Kidney epithelial cell (primary cell): ENCODE results near the gene ISL1. TPM values are rescaled to one million over a fixed set of nuclear protein-coding genes. Genes with fewer than 3 reads are reported as not detected.

Experiments used
- DNase-seq: peaks from one replicate; pipeline ENCODE4 v3.0.0-alpha.2; 2010; ENCODE audit warnings: low read depth
- H3K27me3 ChIP-seq: 2 replicates; pipeline ENCODE4 v1.6.0; 2011; ENCODE audit warnings: low read length; ENCODE audit not compliant: control insufficient read depth, insufficient read depth
- H3K36me3 ChIP-seq: 2 replicates; pipeline ENCODE4 v1.5.1; 2011; ENCODE audit warnings: low read length; ENCODE audit not compliant: control insufficient read depth, insufficient read depth
- H3K4me3 ChIP-seq: 2 replicates; pipeline ENCODE4 v1.5.1; 2011; ENCODE audit warnings: low read depth, mild to moderate bottlenecking, control low read depth, low read length
- CTCF ChIP-seq: IDR thresholded peaks from 2 replicates; pipeline ENCODE4 v1.5.1; 2011; ENCODE audit warnings: mild to moderate bottlenecking, moderate library complexity, low read length, control low read depth, inconsistent platforms; ENCODE audit not compliant: insufficient read depth, poor library complexity, severe bottlenecking
- total RNA-seq: library from RNA; depleted of rRNA; stranded (reverse); fragments of >200 nt; gene quantifications from 2 replicates; pipeline ENCODE4 v1.2.3, GENCODE V29; 2015

ISL1 gene
- total RNA-seq, 1 donor from 2014 or later, result 0.17 TPM

- Histone ChIP-seq H3K4me3 (no peak overlapping the region), H3K36me3 (no peaks in the 10 kb centered on the region), H3K27me3 (peaks cover 52% of the 10 kb centered on the region)
- DNase-seq, result no peak
- no peak for TF ChIP-seq CTCF
These were observed 5.2 kb upstream of the ISL1 start for GRCh38 chr5:51378061-51378409.

GRCh38 chr5:51378448-51379330, 4.6 kb upstream of the ISL1 start:
- DNase-seq, result no peak

GRCh38 chr5:51379331-51379700, 3.9 kb upstream of the ISL1 start:
- Histone ChIP-seq H3K4me3 (no peak overlapping the region), H3K27me3 (peaks cover 62% of the 10 kb centered on the region), H3K36me3 (no peaks in the 10 kb centered on the region)
- TF ChIP-seq CTCF, result no peak
- no peak for DNase-seq

More at GRCh38 chr5:51378448-51379330, 4.6 kb upstream of the ISL1 start:
- peaks cover 59% of the 10 kb centered on the region for H3K27me3 ChIP-seq
- no peak for TF ChIP-seq CTCF
- no peak overlapping the region for H3K4me3 ChIP-seq
- H3K36me3 ChIP-seq, result no peaks in the 10 kb centered on the region

GRCh38 chr5:51380603-51381207, 2.5 kb upstream of the ISL1 start:
- Histone ChIP-seq H3K4me3 (no peak overlapping the region), H3K36me3 (no peaks in the 10 kb centered on the region), H3K27me3 (peaks cover 69% of the 10 kb centered on the region)
- TF ChIP-seq CTCF, result peak; percentile 68
- DNase-seq, result no peak

GRCh38 chr5:51381761-51382474, 1.3 kb upstream of the ISL1 start:
- no peak for TF ChIP-seq CTCF
- H3K27me3 ChIP-seq, result peaks cover 76% of the 10 kb centered on the region
- no peak overlapping the region for H3K4me3 ChIP-seq
- no peak for DNase-seq
- no peaks in the 10 kb centered on the region for H3K36me3 ChIP-seq
